Neural crest cell (in vitro differentiated cells): ENCODE measurements around the gene MTMR12. TPM values are rescaled to one million over a fixed set of nuclear protein-coding genes. Genes with fewer than 3 reads are reported as not detected.
"Not testable (repeated sequence)": the region's sequence is repeated elsewhere in the genome, so short reads cannot be mapped to it uniquely, and the experiment has no call there.

Source experiments
- DNase-seq: peaks from one replicate; pipeline ENCODE4 v3.0.0; 2021; ENCODE audit warnings: low read depth, mixed read lengths, low spot score
- H3K27ac Mint-ChIP-seq: one replicate; pipeline ENCODE4 v1.8.0; 2021; ENCODE audit warnings: mild to moderate bottlenecking, mixed read lengths; ENCODE audit not compliant: unreplicated experiment
- H3K27me3 Mint-ChIP-seq: 2 replicates; pipeline ENCODE4 v1.8.0; 2021; ENCODE audit warnings: low read depth, mild to moderate bottlenecking, mixed read lengths
- H3K36me3 Mint-ChIP-seq: 2 replicates; pipeline ENCODE4 v1.8.0; 2021; ENCODE audit warnings: low read depth, mild to moderate bottlenecking, mixed read lengths
- H3K4me1 Mint-ChIP-seq: 2 replicates; pipeline ENCODE4 v1.8.0; 2021; ENCODE audit warnings: mixed read lengths
- H3K4me3 Mint-ChIP-seq: one replicate; pipeline ENCODE4 v1.8.0; 2021; ENCODE audit warnings: mild to moderate bottlenecking, mixed read lengths
- H3K9me3 Mint-ChIP-seq: 2 replicates; pipeline ENCODE4 v1.8.0; 2021; ENCODE audit warnings: mixed read lengths
- total RNA-seq: library from RNA; stranded (reverse); gene quantifications from 2 replicates; pipeline ENCODE4 v1.2.1, GENCODE V29; 2021
- TF ChIP-seq, protein P1 (sequence below): fragments of 200-600 bp; sonication (generic); conservative IDR thresholded peaks from 2 replicates; pipeline ENCODE4 v1.5.0; 2021; ENCODE audit warnings: antibody characterized with exemption, mild to moderate bottlenecking

MTMR12 gene
- total RNA-seq, 1 donor from 2014 or later, result 28.1 TPM

DNA sequence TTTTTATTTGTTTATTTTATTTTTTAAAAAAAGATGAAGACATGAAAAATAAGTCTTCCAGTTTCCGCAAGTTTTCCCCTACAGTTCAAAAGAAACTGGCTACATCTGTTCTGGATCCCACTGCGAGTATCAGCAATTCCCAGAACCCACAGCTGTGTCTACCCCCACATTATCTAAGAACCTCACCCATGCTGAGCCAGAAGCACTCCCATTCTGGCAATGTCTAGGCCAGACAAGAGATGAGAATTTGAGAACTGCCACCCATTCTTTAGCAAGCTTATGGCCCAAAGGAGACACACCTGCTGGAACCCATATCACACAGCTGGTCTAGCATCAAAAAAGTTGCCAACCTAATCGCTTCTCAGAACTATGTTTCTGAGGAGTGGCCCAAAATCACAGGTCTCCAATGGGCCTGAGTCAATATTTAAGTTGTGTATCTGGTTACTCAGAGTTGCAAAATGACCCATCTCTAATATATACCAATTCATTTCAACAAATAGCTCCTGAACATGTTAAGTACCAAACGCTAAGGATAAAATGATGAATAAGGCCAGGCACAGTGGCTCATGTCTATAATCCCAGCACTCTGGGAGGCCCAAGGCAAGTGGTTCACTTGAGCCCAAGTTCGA is 27.1 kb downstream of the MTMR12 start:
- H3K4me1 Mint-ChIP-seq, result peaks cover 16% of the 10 kb centered on the region
- no peaks in the 10 kb centered on the region for H3K9me3 Mint-ChIP-seq
- peaks cover 12% of the 10 kb centered on the region for H3K36me3 Mint-ChIP-seq
- TF ChIP-seq, protein P1, sequence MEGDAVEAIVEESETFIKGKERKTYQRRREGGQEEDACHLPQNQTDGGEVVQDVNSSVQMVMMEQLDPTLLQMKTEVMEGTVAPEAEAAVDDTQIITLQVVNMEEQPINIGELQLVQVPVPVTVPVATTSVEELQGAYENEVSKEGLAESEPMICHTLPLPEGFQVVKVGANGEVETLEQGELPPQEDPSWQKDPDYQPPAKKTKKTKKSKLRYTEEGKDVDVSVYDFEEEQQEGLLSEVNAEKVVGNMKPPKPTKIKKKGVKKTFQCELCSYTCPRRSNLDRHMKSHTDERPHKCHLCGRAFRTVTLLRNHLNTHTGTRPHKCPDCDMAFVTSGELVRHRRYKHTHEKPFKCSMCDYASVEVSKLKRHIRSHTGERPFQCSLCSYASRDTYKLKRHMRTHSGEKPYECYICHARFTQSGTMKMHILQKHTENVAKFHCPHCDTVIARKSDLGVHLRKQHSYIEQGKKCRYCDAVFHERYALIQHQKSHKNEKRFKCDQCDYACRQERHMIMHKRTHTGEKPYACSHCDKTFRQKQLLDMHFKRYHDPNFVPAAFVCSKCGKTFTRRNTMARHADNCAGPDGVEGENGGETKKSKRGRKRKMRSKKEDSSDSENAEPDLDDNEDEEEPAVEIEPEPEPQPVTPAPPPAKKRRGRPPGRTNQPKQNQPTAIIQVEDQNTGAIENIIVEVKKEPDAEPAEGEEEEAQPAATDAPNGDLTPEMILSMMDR, result no peak
- no peak for DNase-seq
- no peak overlapping the region for H3K4me3 Mint-ChIP-seq
- H3K27me3 Mint-ChIP-seq, result no peaks in the 10 kb centered on the region
- H3K27ac Mint-ChIP-seq, result no peak overlapping the region

DNA sequence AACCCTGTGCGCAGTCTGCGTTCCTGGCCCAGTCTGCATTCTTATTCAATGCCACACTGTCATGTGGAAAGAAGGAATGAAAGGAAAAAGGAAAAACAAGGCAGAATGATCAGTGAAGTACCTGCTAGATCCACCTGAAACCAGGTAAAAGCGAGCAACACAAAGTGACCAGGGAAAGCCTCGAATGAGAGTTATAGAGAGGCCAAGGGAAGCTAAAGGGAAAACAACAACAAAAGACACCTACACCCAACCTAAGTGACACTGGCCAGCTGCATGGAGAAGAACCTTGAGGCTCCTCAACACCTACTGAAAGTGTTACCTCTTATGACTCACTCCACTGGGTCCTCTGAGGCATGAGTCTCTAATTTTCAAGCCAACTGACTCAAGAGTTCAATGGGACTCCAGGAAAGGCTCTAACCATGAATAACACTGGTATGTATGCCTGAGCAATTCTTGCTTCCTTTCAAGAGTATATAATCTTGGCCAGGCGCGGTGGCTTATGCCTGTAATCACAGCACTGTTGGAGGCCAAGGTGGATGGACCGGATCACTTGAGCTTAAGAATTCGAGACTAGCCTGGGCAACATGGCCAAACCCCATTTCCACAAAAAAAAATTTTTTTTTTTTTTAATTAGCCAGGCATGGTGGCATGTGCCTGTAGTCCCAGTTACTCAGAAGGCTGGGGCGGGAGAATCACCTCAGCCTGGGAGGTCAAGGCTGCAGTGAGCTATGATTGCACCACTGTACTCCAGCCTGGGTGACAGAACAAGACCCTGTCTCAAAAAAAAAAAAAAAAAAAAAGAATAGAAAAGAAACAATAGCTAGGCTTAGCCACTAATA is 29.0 kb downstream of the MTMR12 start:
- Mint-ChIP-seq H3K27ac (no peak overlapping the region), H3K4me3 (no peak overlapping the region), H3K27me3 (no peaks in the 10 kb centered on the region), H3K9me3 (no peaks in the 10 kb centered on the region), H3K4me1 (peaks cover 16% of the 10 kb centered on the region), H3K36me3 (peaks cover 7% of the 10 kb centered on the region)
- TF ChIP-seq, protein P1, result no peak
- DNase-seq, result no peak

DNA sequence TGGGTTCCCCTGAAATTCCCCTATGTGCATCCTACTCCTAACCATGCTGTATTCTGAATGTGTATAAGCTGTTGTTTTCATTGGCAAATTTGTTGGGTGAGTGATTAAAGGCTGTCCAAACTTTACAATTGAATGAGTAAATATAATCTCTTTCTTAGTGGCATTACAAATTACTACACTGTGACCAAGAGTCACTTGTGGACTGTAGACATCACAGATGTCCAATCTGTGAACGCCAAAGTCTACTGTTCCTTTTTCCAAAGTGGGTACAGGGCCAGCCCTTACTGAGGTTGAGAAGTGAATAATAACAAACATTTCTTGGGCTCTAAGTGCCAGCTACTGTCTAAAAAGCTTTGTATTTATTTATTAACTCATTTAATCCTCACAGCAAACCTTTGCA is 29.7 kb downstream of the MTMR12 start:
- H3K27me3 Mint-ChIP-seq, result no peaks in the 10 kb centered on the region
- no peaks in the 10 kb centered on the region for H3K9me3 Mint-ChIP-seq
- H3K36me3 Mint-ChIP-seq, result peaks cover 2% of the 10 kb centered on the region
- H3K27ac Mint-ChIP-seq, result no peak overlapping the region
- DNase-seq, result no peak
- TF ChIP-seq, protein P1, result no peak
- peaks cover 20% of the 10 kb centered on the region for H3K4me1 Mint-ChIP-seq
- H3K4me3 Mint-ChIP-seq, result no peak overlapping the region

DNA sequence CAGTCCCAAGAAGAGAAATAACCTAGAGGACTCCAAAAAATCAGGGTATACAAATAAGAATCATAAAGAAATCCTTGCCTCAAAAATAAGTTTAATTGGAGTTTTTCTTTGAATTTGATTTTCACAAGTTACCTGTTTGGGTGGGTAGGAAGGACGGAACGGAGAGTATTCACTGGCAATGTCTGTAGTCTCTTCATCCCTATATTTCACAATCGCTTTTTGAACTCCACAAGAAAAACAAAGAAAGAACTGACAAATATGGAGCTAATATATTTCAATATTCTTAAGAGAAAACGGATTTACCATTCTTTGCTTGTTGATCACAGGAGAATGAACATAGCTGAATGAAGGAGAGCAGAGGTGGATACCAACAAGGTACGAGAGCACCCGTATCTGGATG is 30.1 kb downstream of the MTMR12 start:
- no peak overlapping the region for H3K4me3 Mint-ChIP-seq
- H3K27ac Mint-ChIP-seq, result no peak overlapping the region
- peaks cover 2% of the 10 kb centered on the region for H3K36me3 Mint-ChIP-seq
- H3K9me3 Mint-ChIP-seq, result no peaks in the 10 kb centered on the region
- H3K4me1 Mint-ChIP-seq, result peaks cover 24% of the 10 kb centered on the region
- no peaks in the 10 kb centered on the region for H3K27me3 Mint-ChIP-seq
- TF ChIP-seq, protein P1, result no peak
- no peak for DNase-seq

DNA sequence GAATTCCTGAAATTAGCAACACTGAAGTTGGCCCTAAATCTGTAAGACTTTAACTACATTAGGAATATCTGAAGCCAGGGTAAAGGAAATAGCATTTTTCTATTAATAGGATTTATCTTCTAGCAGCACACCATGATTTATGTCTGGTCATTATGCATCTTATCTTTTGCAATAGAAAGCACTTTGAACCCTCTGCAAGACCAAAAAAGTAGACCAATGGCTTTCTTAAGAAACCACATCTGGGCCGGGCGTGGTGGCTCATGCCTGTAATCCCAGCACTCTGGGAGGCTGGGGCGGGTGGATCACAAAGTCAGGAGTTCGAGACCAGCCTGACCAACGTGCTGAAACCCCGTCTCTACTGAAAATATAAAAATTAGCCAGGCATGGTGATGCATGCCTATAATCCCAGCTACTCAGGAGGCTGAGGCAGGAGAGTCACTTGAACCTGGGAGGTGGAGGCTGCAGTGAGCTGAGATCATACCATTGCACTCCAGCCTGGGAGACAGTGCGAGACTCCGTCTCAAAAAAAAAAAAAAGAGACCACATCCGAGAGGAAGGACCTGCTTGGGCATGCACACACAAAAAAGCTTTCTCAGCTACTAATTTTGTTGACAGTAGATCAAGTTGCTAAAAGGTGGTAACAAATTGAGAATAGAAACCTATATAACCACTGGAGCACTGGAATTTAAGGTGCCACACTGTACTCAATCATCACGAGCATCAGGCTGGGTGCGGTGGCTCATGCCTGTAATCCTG is 31.2 kb downstream of the MTMR12 start:
- H3K36me3 Mint-ChIP-seq, H3K4me3 Mint-ChIP-seq, H3K27ac Mint-ChIP-seq, DNase-seq, H3K27me3 Mint-ChIP-seq, H3K9me3 Mint-ChIP-seq: not testable (repeated sequence)
- peaks cover 20% of the 10 kb centered on the region for H3K4me1 Mint-ChIP-seq
